Fibroblast of lung (primary cell): ENCODE data around the gene FHOD3. TPM values are rescaled to one million over a fixed set of nuclear protein-coding genes. Genes with fewer than 3 reads are reported as not detected.
A peak's percentile ranks its signal among the peaks of the same experiment; 100 is the strongest.

Experiments
- DNase-seq, 2 donors: peaks; one replicate each; pipeline versions ENCODE4 v3.0.0 to v3.0.0-alpha.2; 2010; ENCODE audit warnings: low read depth in 2 of 2
- H2AFZ ChIP-seq: 2 replicates; pipeline ENCODE4 v1.5.1; 2012; ENCODE audit warnings: low read length, control low read depth, inconsistent platforms
- H3K27ac ChIP-seq: 2 replicates; pipeline ENCODE4 v1.5.1; 2011; ENCODE audit warnings: low read length, control low read depth; ENCODE audit not compliant: insufficient read depth
- H3K27me3 ChIP-seq: 2 replicates; pipeline ENCODE4 v1.5.1; 2011; ENCODE audit warnings: mild to moderate bottlenecking, low read length; ENCODE audit not compliant: control insufficient read depth, insufficient read depth
- H3K36me3 ChIP-seq: 2 replicates; pipeline ENCODE4 v1.5.1; 2011; ENCODE audit warnings: low read length; ENCODE audit not compliant: control insufficient read depth, insufficient read depth
- H3K4me1 ChIP-seq: 2 replicates; pipeline ENCODE4 v1.5.1; 2011; ENCODE audit warnings: low read length; ENCODE audit not compliant: control insufficient read depth, insufficient read depth; ENCODE audit errors: extremely low read depth
- H3K4me2 ChIP-seq: 2 replicates; pipeline ENCODE4 v1.5.1; 2011; ENCODE audit warnings: low read length, control low read depth; ENCODE audit not compliant: insufficient read depth; ENCODE audit errors: extremely low read depth
- H3K4me3 ChIP-seq, 4 experiments: fragments of 200-600 bp in 1 of 4; sonication (generic) in 1 of 4; replicated peaks in 1 of 4; 2 replicates each; pipeline ENCODE4 v1.5.1; 2011 to 2016; ENCODE audit warnings: low read length in 4 of 4, low read depth in 3 of 4, mild to moderate bottlenecking in 3 of 4, control low read depth in 2 of 4, inconsistent platforms in 1 of 4, mixed read lengths in 1 of 4; ENCODE audit not compliant: insufficient read depth in 1 of 4; ENCODE audit errors: control extremely low read depth in 1 of 4
- H3K79me2 ChIP-seq: 2 replicates; pipeline ENCODE4 v1.5.1; 2012; ENCODE audit warnings: mild to moderate bottlenecking, low read length, inconsistent platforms; ENCODE audit not compliant: control insufficient read depth, insufficient read depth
- H3K9ac ChIP-seq: 2 replicates; pipeline ENCODE4 v1.5.1; 2011; ENCODE audit warnings: mild to moderate bottlenecking, low read length, control low read depth; ENCODE audit not compliant: insufficient read depth
- H3K9me3 ChIP-seq: 2 replicates; pipeline ENCODE4 v1.5.1; 2012; ENCODE audit warnings: low read depth, low read length; ENCODE audit not compliant: control insufficient read depth, insufficient read depth
- H4K20me1 ChIP-seq: 2 replicates; pipeline ENCODE4 v1.5.1; 2011; ENCODE audit warnings: low read length; ENCODE audit not compliant: control insufficient read depth, insufficient read depth; ENCODE audit errors: extremely low read depth
- EZH2 ChIP-seq: IDR thresholded peaks from 2 replicates; pipeline ENCODE4 v1.5.1; 2012; ENCODE audit warnings: low read length, control low read depth, mild to moderate bottlenecking; ENCODE audit errors: missing control alignments
- polyA plus RNA-seq, 2 donors: library from polyadenylated mRNA; depleted of rRNA in 1 of 2; stranded (reverse) in 1 of 2; unstranded in 1 of 2; fragments of >200 nt; gene quantifications; 2 replicates each; pipeline ENCODE4 v1.2.1, GENCODE V29; 2011 to 2012; ENCODE audit warnings: missing spikeins in 1 of 2
- total RNA-seq: library from RNA; depleted of rRNA; stranded (reverse); fragments of >200 nt; gene quantifications from 2 replicates; pipeline ENCODE4 v1.2.1, GENCODE V29; 2014
- TF ChIP-seq, protein P1 (sequence below), 2 donors: IDR thresholded peaks in 1 of 2; conservative IDR thresholded peaks in 1 of 2; 1 replicate in 1 of 2; 2 replicates in 1 of 2; pipeline ENCODE4 v1.5.1; 2011 to 2012; ENCODE audit warnings: low read length in 2 of 2, control low read depth in 1 of 2, inconsistent platforms in 1 of 2, low read depth in 1 of 2, mild to moderate bottlenecking in 1 of 2

Gene FHOD3
- total and polyA plus RNA-seq, 2 donors (not counting 1 experiment from before 2014, with no cell fraction given) = 16.1 to 28.2 TPM

GRCh38 chr18:36366994-36367839, 69.7 kb downstream of the FHOD3 start:
- H2AFZ ChIP-seq = no peak overlapping the region
- no peaks in the 10 kb centered on the region for H3K27me3 ChIP-seq
- no peaks in the 10 kb centered on the region for H3K36me3 ChIP-seq
- no peaks in the 10 kb centered on the region for H3K9me3 ChIP-seq
- no peak overlapping the region for H3K4me2 ChIP-seq
- no peak for DNase-seq
- H3K4me1 ChIP-seq = no peaks in the 10 kb centered on the region
- no peaks in the 10 kb centered on the region for H3K79me2 ChIP-seq
- no peak for TF ChIP-seq EZH2
- H3K9ac ChIP-seq = no peak overlapping the region
- H4K20me1 ChIP-seq = no peaks in the 10 kb centered on the region
- no peak overlapping the region for H3K27ac ChIP-seq
- H3K4me3 ChIP-seq = no peak overlapping the region

DNA sequence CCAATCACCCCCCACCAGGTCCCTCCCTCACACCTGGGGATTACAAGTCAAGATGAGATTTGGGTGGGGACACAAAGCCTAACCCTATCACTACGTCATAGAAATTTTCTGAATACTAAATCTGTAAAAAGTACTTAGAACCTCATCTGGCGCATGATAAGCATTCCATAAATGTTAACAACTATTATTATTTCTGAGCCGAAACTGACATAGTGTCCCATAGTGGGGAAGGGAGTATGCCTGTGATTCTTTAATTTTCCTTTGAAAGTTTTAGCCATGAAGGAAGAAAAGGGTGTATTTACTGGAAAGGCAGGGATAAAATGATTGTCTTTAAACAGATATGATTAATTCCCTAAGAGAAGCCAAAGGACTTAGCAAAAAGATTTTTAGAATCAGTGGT, 71.4 kb downstream of the FHOD3 start:
- no peak overlapping the region for H2AFZ ChIP-seq
- H3K27me3 ChIP-seq = no peaks in the 10 kb centered on the region
- H3K27ac ChIP-seq = no peak overlapping the region
- TF ChIP-seq EZH2 = no peak
- TF ChIP-seq, protein P1, sequence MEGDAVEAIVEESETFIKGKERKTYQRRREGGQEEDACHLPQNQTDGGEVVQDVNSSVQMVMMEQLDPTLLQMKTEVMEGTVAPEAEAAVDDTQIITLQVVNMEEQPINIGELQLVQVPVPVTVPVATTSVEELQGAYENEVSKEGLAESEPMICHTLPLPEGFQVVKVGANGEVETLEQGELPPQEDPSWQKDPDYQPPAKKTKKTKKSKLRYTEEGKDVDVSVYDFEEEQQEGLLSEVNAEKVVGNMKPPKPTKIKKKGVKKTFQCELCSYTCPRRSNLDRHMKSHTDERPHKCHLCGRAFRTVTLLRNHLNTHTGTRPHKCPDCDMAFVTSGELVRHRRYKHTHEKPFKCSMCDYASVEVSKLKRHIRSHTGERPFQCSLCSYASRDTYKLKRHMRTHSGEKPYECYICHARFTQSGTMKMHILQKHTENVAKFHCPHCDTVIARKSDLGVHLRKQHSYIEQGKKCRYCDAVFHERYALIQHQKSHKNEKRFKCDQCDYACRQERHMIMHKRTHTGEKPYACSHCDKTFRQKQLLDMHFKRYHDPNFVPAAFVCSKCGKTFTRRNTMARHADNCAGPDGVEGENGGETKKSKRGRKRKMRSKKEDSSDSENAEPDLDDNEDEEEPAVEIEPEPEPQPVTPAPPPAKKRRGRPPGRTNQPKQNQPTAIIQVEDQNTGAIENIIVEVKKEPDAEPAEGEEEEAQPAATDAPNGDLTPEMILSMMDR (conservative IDR thresholded peaks at IDR 0.05 in 1 of 2, IDR thresholded peaks at IDR 0.05 in 1 of 2; ENCODE audit: low read depth in 1 of 2, low read length in 2 of 2) = no peak
- H3K9ac ChIP-seq = no peak overlapping the region
- H3K79me2 ChIP-seq = no peaks in the 10 kb centered on the region
- H3K4me1 ChIP-seq = no peaks in the 10 kb centered on the region
- H4K20me1 ChIP-seq = no peaks in the 10 kb centered on the region
- no peak overlapping the region for H3K4me2 ChIP-seq
- H3K4me3 ChIP-seq = no peak overlapping the region
- DNase-seq = no peak
- H3K36me3 ChIP-seq = no peaks in the 10 kb centered on the region
- H3K9me3 ChIP-seq = no peaks in the 10 kb centered on the region

DNA sequence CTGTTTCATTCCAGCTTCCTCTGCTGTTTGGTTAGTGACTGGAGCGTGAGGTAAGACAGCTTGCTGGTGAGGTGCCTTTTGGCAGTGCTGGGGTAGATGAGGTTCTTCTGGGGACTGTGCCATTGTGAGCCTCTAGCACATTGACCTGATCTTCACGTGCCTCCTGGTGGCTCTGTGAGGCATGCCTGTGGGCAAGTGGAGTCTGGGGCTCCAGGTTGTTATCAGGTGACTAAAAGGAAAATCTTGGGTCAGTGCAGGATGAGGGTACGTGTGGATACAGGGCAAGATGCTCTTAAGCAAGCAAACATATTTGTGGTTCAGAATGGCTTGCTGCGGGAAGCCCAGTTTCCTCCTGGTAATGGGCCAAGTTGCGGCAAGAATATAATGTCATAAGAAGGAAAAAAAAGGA, 75.4 kb downstream of the FHOD3 start:
- Histone ChIP-seq H3K9me3 (no peaks in the 10 kb centered on the region), H3K79me2 (no peaks in the 10 kb centered on the region), H3K4me3 (no peak overlapping the region), H3K27ac (no peak overlapping the region), H2AFZ (no peak overlapping the region), H3K9ac (no peak overlapping the region), H3K4me2 (no peak overlapping the region), H4K20me1 (no peaks in the 10 kb centered on the region), H3K27me3 (no peaks in the 10 kb centered on the region), H3K36me3 (no peaks in the 10 kb centered on the region), H3K4me1 (no peaks in the 10 kb centered on the region)
- no peak for TF ChIP-seq EZH2
- TF ChIP-seq, protein P1 (conservative IDR thresholded peaks at IDR 0.05 in 1 of 2, IDR thresholded peaks at IDR 0.05 in 1 of 2; ENCODE audit: low read depth in 1 of 2, low read length in 2 of 2) = no peak
- DNase-seq = peak; percentile 24 to 99
